GM23248 (cell line): ENCODE data around the gene NUP98. TPM values are rescaled to one million over a fixed set of nuclear protein-coding genes. Genes with fewer than 3 reads are reported as not detected.
A peak's percentile ranks its signal among the peaks of the same experiment; 100 is the strongest.

Source experiments
- DNase-seq: peaks from one replicate; pipeline ENCODE4 v3.0.0-alpha.2; 2015
- H2AFZ ChIP-seq: fragments of 200-600 bp; sonication (generic); 2 replicates; pipeline ENCODE4 v1.6.1; 2016; ENCODE audit warnings: antibody characterized with exemption
- H3F3A ChIP-seq: fragments of 200-600 bp; sonication (generic); 2 replicates; pipeline ENCODE4 v1.6.1; 2016; ENCODE audit warnings: mild to moderate bottlenecking, antibody characterized with exemption, mixed run types; ENCODE audit not compliant: insufficient read depth
- H3K27ac ChIP-seq: fragments of 200-600 bp; sonication (generic); 2 replicates; pipeline ENCODE4 v1.5.1; 2016; ENCODE audit warnings: mild to moderate bottlenecking
- H3K27me3 ChIP-seq: fragments of 200-600 bp; sonication (generic); replicated peaks from 2 replicates; pipeline ENCODE4 v1.6.1; 2016; ENCODE audit warnings: mild to moderate bottlenecking; ENCODE audit not compliant: insufficient read depth
- H3K36me3 ChIP-seq: fragments of 200-600 bp; sonication (generic); 2 replicates; pipeline ENCODE4 v1.6.1; 2016; ENCODE audit warnings: low read depth, mild to moderate bottlenecking
- H3K4me1 ChIP-seq: fragments of 200-600 bp; sonication (generic); 2 replicates; pipeline ENCODE4 v1.6.1; 2016; ENCODE audit warnings: mild to moderate bottlenecking; ENCODE audit not compliant: insufficient read depth
- H3K4me2 ChIP-seq: fragments of 200-600 bp; sonication (generic); one replicate; pipeline ENCODE4 v1.6.1; 2016; ENCODE audit warnings: mild to moderate bottlenecking; ENCODE audit not compliant: unreplicated experiment
- H3K4me3 ChIP-seq: fragments of 200-600 bp; sonication (generic); 2 replicates; pipeline ENCODE4 v1.5.1; 2016; ENCODE audit warnings: mild to moderate bottlenecking
- H3K79me2 ChIP-seq: fragments of 200-600 bp; sonication (generic); 2 replicates; pipeline ENCODE4 v1.6.1; 2016; ENCODE audit warnings: mild to moderate bottlenecking; ENCODE audit not compliant: insufficient read depth
- H3K9ac ChIP-seq: fragments of 200-600 bp; sonication (generic); 2 replicates; pipeline ENCODE4 v1.6.1; 2016; ENCODE audit warnings: mild to moderate bottlenecking
- H3K9me2 ChIP-seq: fragments of 200-600 bp; sonication (generic); 2 replicates; pipeline ENCODE4 v1.6.1; 2016; ENCODE audit warnings: mixed run types, mild to moderate bottlenecking, moderate library complexity; ENCODE audit not compliant: insufficient read depth
- H3K9me3 ChIP-seq: fragments of 200-600 bp; sonication (generic); one replicate; pipeline ENCODE4 v1.6.1; 2017; ENCODE audit warnings: low read depth
- H4K20me1 ChIP-seq: fragments of 200-600 bp; sonication (generic); 2 replicates; pipeline ENCODE4 v1.6.0; 2016; ENCODE audit not compliant: insufficient read depth
- EZH2 ChIP-seq: fragments of 200-600 bp; sonication (generic); IDR thresholded peaks from 2 replicates; pipeline ENCODE4 v1.6.1; 2018; ENCODE audit warnings: antibody characterized with exemption, mild to moderate bottlenecking; ENCODE audit not compliant: insufficient read depth, poor library complexity, severe bottlenecking
- EZH2phosphoT487 ChIP-seq: fragments of 200-600 bp; sonication (generic); IDR thresholded peaks from 2 replicates; pipeline ENCODE4 v1.6.1; 2018; ENCODE audit warnings: antibody characterized with exemption, moderate library complexity, mild to moderate bottlenecking, low read depth; ENCODE audit not compliant: insufficient read depth
- WGBS, 2 experiments: methylation state at CpG; one replicate each; pipeline ENCODE4 v1.1.6; 2015 to 2017; ENCODE audit warnings: low lambda C conversion rate in 2 of 2, low coverage in 1 of 2; ENCODE audit errors: missing lambda C conversion rate in 2 of 2; 5-methylcytosine and 5-hydroxymethylcytosine counted together
- in situ Hi-C: fragments of 300-500 bp; cut with MboI; formaldehyde crosslinking; loops from 2 replicates; pipeline ENCODE4 v1.15.0; 2020
- polyA plus RNA-seq: library from polyadenylated mRNA; unstranded; fragments of >200 nt; fragmentation: Nextera tagmentation; extraction: Ambion mirVana; gene quantifications from 2 replicates; pipeline ENCODE4 v1.2.1, GENCODE V29; 2016
- total RNA-seq: library from RNA; depleted of rRNA; stranded (reverse); fragments of >200 nt; shearing (Covaris generic); gene quantifications from 2 replicates; pipeline ENCODE4 v1.2.3, GENCODE V29; 2014

The NUP98 gene
- total and polyA plus RNA-seq, 2 experiments from 2014 or later: 30.5 to 79.3 TPM

- Histone ChIP-seq H3K36me3 (no peaks in the 10 kb centered on the region), H3K27me3 (peaks cover 16% of the 10 kb centered on the region), H3K9me3 (no peaks in the 10 kb centered on the region), H3K9ac (peak within 1 kb of the TSS; percentile 54), H4K20me1 (no peaks in the 10 kb centered on the region), H3F3A (no peaks in the 10 kb centered on the region), H3K27ac (no peak within 1 kb of the TSS), H3K4me3 (peak within 1 kb of the TSS; percentile 69), H3K79me2 (no peaks in the 10 kb centered on the region), H3K4me2 (peak within 1 kb of the TSS; percentile 86), H2AFZ (peak within 1 kb of the TSS; percentile 86), H3K4me1 (no peaks in the 10 kb centered on the region), H3K9me2 (no peaks in the 10 kb centered on the region)
- in situ Hi-C loops: no loop called here
- TF ChIP-seq EZH2phosphoT487 (no peak), EZH2 (no peak)
- WGBS, 2 experiments: 9 to 17% methylated on average over 10 to 16 of the region's 21 CpGs
- no peak for DNase-seq
Measured at GRCh38 chr11:3641701-3642070, 155.7 kb downstream of the NUP98 start, which contains the start of gene ART5. Gene ART5 (minus strand): TSS chr11:3641992. CDS start chr11:3641862, 130 bp downstream.

- Histone ChIP-seq H3K4me3 (no peak overlapping the region), H3K27me3 (peaks cover 14% of the 10 kb centered on the region), H2AFZ (no peak overlapping the region), H4K20me1 (no peaks in the 10 kb centered on the region), H3K27ac (no peak overlapping the region), H3F3A (no peaks in the 10 kb centered on the region), H3K36me3 (no peaks in the 10 kb centered on the region), H3K4me2 (no peak overlapping the region), H3K79me2 (no peaks in the 10 kb centered on the region), H3K9ac (no peak overlapping the region), H3K4me1 (no peaks in the 10 kb centered on the region), H3K9me2 (no peaks in the 10 kb centered on the region), H3K9me3 (no peaks in the 10 kb centered on the region)
- in situ Hi-C loops: no loop called here
- 51% methylated on average over 8 of the region's 8 CpGs for WGBS, 2 experiments
- TF ChIP-seq EZH2: no peak
- TF ChIP-seq EZH2phosphoT487: no peak
- DNase-seq: no peak
Measured at GRCh38 chr11:3641191-3641590, 156.2 kb downstream of the NUP98 start.

- WGBS, 2 experiments: 91 to 93% methylated on average over 14 of the region's 14 CpGs
- H3K4me2 ChIP-seq: no peak overlapping the region
- no peak overlapping the region for H2AFZ ChIP-seq
- TF ChIP-seq EZH2phosphoT487: no peak
- TF ChIP-seq EZH2: no peak
- no peaks in the 10 kb centered on the region for H4K20me1 ChIP-seq
- no peaks in the 10 kb centered on the region for H3K4me1 ChIP-seq
- H3F3A ChIP-seq: no peaks in the 10 kb centered on the region
- DNase-seq: no peak
- H3K9me2 ChIP-seq: no peaks in the 10 kb centered on the region
- H3K79me2 ChIP-seq: no peaks in the 10 kb centered on the region
- H3K27ac ChIP-seq: no peak overlapping the region
- H3K9ac ChIP-seq: no peak overlapping the region
- H3K4me3 ChIP-seq: no peak overlapping the region
- no peaks in the 10 kb centered on the region for H3K9me3 ChIP-seq
- H3K27me3 ChIP-seq: peaks cover 12% of the 10 kb centered on the region
- no peaks in the 10 kb centered on the region for H3K36me3 ChIP-seq
- in situ Hi-C loops: no loop called here
Measured at GRCh38 chr11:3639841-3640240, 157.5 kb downstream of the NUP98 start.

- no peak for DNase-seq
- in situ Hi-C loops: no loop called here
- no peak overlapping the region for H3K27ac ChIP-seq
- no peak overlapping the region for H3K4me2 ChIP-seq
- H3K27me3 ChIP-seq: peaks cover 15% of the 10 kb centered on the region
- H3K79me2 ChIP-seq: no peaks in the 10 kb centered on the region
- H3K4me3 ChIP-seq: no peak overlapping the region
- no peaks in the 10 kb centered on the region for H4K20me1 ChIP-seq
- no peak for TF ChIP-seq EZH2phosphoT487
- no peaks in the 10 kb centered on the region for H3K9me3 ChIP-seq
- H3F3A ChIP-seq: no peaks in the 10 kb centered on the region
- no peaks in the 10 kb centered on the region for H3K4me1 ChIP-seq
- 68 to 71% methylated on average over 5 of the region's 5 CpGs for WGBS, 2 experiments
- H3K9ac ChIP-seq: no peak overlapping the region
- no peak overlapping the region for H2AFZ ChIP-seq
- no peaks in the 10 kb centered on the region for H3K36me3 ChIP-seq
- H3K9me2 ChIP-seq: no peaks in the 10 kb centered on the region
Measured at GRCh38 chr11:3638513-3638912, 158.8 kb downstream of the NUP98 start.

GRCh38 chr11:3637201-3637600 is 160.2 kb downstream of the NUP98 start:
- H2AFZ ChIP-seq: no peak overlapping the region
- 71 to 75% methylated on average over 11 to 13 of the region's 13 CpGs for WGBS, 2 experiments
- H3K27ac ChIP-seq: no peak overlapping the region
- no peaks in the 10 kb centered on the region for H3K4me1 ChIP-seq
- H3K9ac ChIP-seq: no peak overlapping the region
- DNase-seq: no peak
- H3K4me3 ChIP-seq: no peak overlapping the region
- no peak overlapping the region for H3K4me2 ChIP-seq
- TF ChIP-seq EZH2phosphoT487: no peak
- no peak for TF ChIP-seq EZH2
- H3K9me2 ChIP-seq: no peaks in the 10 kb centered on the region
- H4K20me1 ChIP-seq: no peaks in the 10 kb centered on the region
- no peaks in the 10 kb centered on the region for H3F3A ChIP-seq
- H3K9me3 ChIP-seq: no peaks in the 10 kb centered on the region
- H3K36me3 ChIP-seq: no peaks in the 10 kb centered on the region
- in situ Hi-C loops: no loop called here
- H3K79me2 ChIP-seq: no peaks in the 10 kb centered on the region
- H3K27me3 ChIP-seq: peaks cover 5% of the 10 kb centered on the region; the same call in 1 of the 2 replicates
